GM19324 (cell line): ENCODE data around the gene HACD3.

Experiments
- ATAC-seq: cut with Tn5 transposase; IDR thresholded peaks from one replicate; pipeline ENCODE4 v1.9.1; 2021; ENCODE audit warnings: mild to moderate bottlenecking, moderate library complexity; ENCODE audit not compliant: unreplicated experiment, low FRiP score

HACD3 gene, protein sequence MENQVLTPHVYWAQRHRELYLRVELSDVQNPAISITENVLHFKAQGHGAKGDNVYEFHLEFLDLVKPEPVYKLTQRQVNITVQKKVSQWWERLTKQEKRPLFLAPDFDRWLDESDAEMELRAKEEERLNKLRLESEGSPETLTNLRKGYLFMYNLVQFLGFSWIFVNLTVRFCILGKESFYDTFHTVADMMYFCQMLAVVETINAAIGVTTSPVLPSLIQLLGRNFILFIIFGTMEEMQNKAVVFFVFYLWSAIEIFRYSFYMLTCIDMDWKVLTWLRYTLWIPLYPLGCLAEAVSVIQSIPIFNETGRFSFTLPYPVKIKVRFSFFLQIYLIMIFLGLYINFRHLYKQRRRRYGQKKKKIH

DNA sequence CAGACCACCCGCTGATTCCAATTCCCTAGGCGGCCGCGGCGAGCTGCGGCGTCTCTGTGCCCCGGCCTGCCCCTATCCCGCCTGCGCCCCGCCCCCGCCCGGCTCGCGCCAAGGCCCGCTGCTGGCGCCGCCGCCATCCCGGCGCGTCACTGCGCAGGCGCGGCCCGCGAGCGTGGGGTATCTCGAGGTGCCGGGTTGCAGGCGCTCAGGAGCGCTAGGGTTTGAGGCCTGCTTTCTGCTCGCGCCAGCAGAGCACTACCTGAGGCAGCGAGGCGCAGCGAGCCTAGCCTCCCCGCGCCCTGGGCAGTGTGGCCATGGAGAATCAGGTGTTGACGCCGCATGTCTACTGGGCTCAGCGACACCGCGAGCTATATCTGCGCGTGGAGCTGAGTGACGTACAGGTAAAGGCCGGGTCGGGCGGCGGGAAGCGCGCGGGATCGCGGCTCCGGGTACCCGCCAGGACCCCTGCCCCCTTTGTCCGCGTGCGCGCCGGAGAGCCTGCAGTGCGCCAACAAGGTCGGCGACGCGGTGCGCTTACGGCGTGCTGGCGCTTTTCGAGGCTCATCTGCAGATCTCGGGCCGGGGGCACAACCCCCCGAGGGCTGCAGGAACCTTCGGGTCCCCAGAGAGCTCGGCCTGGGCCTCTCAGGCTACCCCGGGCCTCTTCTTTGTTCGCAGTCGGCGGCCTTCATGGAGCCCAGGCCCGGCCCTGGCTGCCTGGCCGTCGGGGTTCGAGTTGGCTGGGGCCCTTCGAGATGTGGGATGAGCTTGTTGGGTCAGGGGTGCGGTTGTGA lies at the start of gene HACD3:
Gene HACD3 (plus strand): TSS at position 146 of the 794 bp plus-strand sequence. CDS start 169 bp downstream, at position 315.
- ATAC-seq, result peak; percentile 86

DNA sequence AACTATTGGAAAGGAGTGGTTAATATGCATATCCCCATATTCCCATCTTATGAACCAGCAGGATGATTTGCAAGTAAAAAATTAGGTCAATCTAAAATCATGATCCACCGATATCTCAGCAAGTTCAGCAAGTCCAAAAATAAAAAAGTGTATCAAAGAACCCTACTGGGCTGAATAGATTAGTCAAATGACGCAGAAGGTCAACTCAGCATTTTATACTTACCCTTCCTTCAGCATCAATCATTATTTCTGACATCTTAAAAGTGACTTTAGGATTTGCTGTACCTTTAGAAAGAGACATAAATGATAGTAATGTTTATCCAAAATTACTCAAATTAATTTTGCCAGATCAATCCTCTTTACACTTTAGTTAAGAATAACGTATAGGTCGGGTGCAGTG lies 45.4 kb upstream of the HACD3 start:
- no peak for ATAC-seq

- no peak for ATAC-seq
Measured at GRCh38 chr15:65494076-65494475, 36.2 kb upstream of the HACD3 start.

DNA sequence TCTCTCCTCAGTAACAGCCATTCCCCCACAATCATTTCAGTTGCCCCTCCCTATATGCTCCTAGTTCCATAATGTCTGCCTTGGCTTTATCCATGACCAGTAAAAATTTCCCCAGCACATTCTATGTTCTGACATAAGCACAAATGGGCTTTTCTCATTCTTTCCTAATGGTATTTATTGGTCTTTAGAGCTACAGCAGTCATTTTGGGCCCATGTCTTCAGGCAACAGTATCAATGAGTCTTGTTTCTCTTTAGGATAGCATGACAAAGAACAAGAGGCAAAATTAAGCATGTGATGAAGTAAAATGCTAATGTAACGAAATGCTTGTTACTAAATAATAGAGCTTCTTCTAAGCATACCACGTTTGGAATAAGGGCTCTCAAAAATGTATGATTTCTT lies 20.9 kb upstream of the HACD3 start:
- no peak for ATAC-seq

GRCh38 chr15:65512189-65512588 lies 18.1 kb upstream of the HACD3 start:
- no peak for ATAC-seq

DNA sequence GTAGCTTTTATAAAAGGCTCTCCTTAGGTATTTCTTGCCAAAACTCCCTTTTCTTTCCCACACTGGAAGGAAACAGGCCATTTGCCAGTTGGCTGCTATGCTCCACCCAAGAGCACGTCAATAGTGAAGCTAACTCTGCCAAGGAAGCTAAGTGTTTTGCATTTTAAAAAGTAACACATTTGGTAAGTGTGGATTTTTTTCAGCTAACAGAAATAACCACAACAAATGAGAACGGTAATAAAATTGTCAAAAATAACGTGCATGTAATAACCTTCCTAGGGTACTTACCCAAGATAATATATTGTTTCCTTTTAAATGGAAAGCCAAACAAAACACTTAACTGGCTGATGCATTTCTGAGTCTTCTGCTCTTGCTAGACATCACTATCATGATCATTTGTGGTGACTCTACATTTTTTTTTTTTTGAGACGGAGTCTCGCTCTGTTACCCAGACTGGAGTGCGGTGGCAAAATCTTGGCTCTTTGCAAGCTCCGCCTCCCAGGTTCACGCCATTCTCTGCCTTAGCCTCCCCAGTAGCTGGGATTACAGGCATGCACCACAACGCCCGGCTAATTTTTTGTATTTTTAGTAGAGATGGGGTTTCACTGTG lies 17.4 kb upstream of the HACD3 start:
- no peak for ATAC-seq

GRCh38 chr15:65516997-65517865 lies 13.0 kb upstream of the HACD3 start, which contains the start of gene DPP8:
Gene DPP8, minus strand, starts transcription at chr15:65517689. Its CDS starts 5,136 bp downstream, at chr15:65512553.
- peak; percentile 88 for ATAC-seq

DNA sequence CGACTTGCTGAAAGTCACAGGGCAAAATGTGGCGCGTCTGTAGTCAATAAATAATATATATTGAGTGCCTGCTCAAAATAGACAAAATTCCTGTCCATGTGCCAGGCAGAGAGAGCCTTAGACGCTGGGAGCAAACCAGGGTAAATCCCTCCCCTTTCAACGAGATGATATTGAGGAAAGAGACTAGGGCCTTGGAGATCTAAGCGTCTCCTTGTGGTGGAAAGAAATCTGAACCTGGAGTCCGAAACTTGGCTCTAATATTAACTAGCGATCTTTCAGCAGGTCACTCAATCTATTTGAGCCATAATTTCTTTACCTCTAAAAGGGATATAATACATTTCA lies 12.4 kb upstream of the HACD3 start:
- ATAC-seq, result peak; percentile 9

DNA sequence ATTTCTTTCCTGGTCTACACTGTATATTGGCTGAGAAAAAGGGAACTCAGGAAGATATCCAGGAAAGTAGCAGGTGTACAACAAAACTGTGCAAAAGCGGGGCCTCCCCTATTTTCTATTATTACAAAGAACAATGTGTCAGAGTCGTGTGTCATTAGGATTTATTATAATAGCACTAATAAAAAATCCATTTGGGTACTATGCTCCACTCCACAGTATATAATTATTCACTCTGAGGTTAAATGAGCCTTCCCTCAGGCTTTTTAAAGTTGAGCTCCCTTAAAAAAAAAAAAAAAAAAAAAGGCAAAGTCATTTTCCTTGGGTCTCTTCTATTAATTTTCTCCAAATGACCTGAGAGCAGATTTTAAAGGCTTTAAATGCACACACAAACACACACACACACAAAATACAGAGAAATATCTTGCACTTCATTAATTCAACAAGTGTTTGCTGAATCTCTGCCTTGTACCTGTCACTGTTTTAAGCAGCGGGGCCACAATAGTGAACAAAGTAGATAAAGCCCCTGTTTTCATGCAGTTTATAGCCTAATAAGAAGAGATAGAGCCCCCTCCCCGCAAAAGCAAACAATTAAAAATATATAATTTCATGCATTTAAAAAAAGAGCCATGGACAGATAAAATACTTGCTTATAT lies 11.5 kb upstream of the HACD3 start:
- ATAC-seq, result no peak

- no peak for ATAC-seq
Measured at GRCh38 chr15:65521350-65521749, 8.9 kb upstream of the HACD3 start.

GRCh38 chr15:65524226-65524625 lies 6.0 kb upstream of the HACD3 start:
- ATAC-seq, result no peak

DNA sequence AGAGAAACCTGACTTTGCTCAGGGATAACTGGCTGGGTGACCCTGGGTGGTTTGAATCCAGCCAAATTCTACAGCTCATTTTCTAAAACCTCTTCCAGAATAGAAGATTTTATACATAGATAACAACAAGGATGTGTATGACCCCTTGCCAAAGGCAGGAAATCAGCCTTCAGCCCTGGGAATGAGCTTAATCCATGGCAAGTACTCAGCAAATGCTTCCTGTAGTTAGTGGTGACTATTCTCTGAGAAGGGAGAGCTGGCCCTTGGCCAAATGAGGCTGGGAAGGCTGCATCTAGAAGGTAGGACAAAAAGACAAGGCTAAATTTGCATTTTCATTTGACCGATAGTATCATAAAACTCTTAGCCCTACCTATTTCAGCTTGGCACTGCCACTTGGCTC lies 4.6 kb upstream of the HACD3 start:
- ATAC-seq, result no peak

DNA sequence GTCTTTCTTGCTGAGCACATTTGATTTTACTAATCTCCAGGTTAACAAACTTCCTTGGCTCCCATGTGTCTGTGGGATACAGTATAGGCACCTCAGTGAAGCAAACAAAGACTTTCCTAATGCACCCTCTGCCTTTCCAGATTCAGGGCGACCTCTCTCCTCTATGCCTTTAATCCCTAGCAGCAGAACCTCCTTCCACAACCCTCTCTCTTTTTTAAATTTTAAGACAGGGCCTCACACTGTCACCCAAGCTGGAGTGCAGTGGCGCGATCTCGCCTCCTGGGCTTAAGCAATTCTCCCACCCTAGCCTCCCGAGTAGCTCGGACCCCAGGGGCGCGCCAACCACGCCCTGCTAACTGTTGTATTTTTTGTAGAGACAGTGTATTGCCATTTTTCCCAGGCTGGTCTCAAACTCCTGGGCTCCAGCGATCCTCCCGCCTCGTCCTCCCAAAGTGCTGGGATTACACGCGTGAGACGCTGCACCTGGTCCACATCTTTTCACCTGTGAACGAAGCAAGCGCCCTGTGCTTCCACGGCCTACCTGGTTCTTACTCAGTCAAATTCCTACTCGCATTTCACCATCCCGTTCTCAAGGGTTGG lies 1.7 kb upstream of the HACD3 start:
- ATAC-seq, result no peak

GRCh38 chr15:65529762-65530317 lies 423 bp upstream of the HACD3 start:
- ATAC-seq, result no peak

GRCh38 chr15:65532738-65533051 lies 2.4 kb downstream of the HACD3 start:
- ATAC-seq, result no peak

- ATAC-seq, result no peak
Measured at GRCh38 chr15:65533057-65533756, 2.9 kb downstream of the HACD3 start.

- ATAC-seq, result no peak
Measured at GRCh38 chr15:65535192-65535591, 4.9 kb downstream of the HACD3 start.

GRCh38 chr15:65540314-65540713 lies 10.1 kb downstream of the HACD3 start:
- no peak for ATAC-seq
